GM12875 (cell line): ENCODE measurements around the gene C3orf62.
A peak's percentile ranks its signal among the peaks of the same experiment; 100 is the strongest.

Experiments
- H3K4me3 ChIP-seq: one replicate; pipeline ENCODE4 v1.5.1; 2011; ENCODE audit warnings: low read depth, low read length, control low read depth
- TF ChIP-seq, protein P1 (sequence below): IDR thresholded peaks from 2 replicates; pipeline ENCODE4 v1.5.1; 2011; ENCODE audit warnings: low read depth, mild to moderate bottlenecking, control low read depth, inconsistent platforms, low read length, moderate library complexity, borderline replicate concordance; ENCODE audit not compliant: insufficient read depth

The C3orf62 gene

DNA sequence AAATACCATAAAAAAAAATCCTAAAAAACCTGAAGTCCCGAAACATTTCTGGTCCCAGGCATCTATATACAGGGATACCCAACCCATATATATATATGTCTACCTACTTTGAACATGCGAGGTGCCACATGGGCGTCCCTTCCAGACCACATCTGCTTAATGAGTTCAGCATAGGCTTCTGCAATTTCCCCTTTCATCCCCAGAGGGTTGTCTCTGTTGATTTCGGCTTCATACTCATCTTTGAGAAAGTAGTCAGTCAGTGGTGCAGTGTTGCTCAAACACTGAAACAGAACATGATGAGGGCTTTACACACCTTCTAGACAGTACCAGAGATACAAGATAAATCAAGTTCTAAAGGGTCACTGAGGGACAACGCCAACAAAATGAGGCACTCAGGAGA, 28.6 kb upstream of the C3orf62 start:
- H3K4me3 ChIP-seq, result no peak overlapping the region
- TF ChIP-seq, protein P1, sequence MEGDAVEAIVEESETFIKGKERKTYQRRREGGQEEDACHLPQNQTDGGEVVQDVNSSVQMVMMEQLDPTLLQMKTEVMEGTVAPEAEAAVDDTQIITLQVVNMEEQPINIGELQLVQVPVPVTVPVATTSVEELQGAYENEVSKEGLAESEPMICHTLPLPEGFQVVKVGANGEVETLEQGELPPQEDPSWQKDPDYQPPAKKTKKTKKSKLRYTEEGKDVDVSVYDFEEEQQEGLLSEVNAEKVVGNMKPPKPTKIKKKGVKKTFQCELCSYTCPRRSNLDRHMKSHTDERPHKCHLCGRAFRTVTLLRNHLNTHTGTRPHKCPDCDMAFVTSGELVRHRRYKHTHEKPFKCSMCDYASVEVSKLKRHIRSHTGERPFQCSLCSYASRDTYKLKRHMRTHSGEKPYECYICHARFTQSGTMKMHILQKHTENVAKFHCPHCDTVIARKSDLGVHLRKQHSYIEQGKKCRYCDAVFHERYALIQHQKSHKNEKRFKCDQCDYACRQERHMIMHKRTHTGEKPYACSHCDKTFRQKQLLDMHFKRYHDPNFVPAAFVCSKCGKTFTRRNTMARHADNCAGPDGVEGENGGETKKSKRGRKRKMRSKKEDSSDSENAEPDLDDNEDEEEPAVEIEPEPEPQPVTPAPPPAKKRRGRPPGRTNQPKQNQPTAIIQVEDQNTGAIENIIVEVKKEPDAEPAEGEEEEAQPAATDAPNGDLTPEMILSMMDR, result no peak

DNA sequence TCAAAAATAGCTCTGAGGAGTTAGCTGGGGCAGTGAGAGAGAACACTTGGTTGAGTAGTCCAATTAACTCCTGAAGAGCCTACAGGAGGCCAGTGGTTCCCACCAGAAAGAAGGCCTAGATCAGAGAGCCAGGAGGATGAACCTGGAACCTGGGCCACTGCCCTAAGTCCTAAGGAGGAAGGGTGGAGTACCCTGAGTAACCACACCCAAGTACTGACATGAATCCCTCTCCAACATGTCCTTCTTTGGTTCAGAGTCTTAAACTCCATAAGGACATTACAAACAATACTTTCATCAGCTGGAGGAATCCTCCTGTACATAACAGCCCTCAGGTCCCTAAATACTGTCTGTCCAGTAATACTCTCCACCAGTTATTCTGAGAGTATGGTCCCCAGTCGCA, 25.6 kb upstream of the C3orf62 start:
- H3K4me3 ChIP-seq, result no peak overlapping the region
- TF ChIP-seq, protein P1, result no peak

DNA sequence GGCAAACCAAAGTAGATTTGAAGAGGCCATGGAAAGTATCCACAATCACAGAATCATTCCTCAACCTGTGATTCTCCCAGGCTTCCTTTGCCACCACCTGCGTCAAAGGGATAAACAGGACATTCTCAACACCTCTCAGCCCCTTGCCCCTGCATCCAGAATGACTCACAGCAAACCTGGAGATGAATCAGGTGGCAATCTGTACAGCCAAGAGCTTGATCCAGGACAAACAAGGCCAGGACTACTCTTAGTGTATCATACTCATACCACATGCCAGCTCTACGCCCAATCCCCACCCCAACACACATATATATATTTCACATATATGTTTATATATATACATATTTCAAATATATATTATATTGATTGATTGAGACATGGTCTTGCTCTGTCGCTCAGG, 23.6 kb upstream of the C3orf62 start:
- TF ChIP-seq, protein P1, result no peak
- no peak overlapping the region for H3K4me3 ChIP-seq

DNA sequence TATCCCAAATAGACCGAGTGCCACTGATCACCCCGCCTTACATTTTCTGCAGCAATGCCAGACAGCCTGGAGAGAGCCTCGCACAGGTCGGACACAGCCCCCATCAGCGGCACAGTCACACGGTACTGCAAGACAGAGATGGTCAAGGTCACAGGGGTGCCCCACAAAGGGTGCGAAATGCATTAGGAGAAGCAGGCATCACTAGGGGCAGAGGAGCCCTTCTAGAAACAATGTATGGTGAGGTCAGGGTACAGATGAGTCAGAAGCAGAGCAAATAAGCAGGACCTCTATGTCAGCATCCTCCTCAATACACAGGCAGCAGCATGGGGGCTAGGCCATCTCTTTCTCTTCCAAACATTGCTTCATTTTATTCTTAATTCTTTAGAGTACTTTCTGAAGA, 21.5 kb upstream of the C3orf62 start:
- H3K4me3 ChIP-seq, result no peak overlapping the region
- TF ChIP-seq, protein P1, result no peak

DNA sequence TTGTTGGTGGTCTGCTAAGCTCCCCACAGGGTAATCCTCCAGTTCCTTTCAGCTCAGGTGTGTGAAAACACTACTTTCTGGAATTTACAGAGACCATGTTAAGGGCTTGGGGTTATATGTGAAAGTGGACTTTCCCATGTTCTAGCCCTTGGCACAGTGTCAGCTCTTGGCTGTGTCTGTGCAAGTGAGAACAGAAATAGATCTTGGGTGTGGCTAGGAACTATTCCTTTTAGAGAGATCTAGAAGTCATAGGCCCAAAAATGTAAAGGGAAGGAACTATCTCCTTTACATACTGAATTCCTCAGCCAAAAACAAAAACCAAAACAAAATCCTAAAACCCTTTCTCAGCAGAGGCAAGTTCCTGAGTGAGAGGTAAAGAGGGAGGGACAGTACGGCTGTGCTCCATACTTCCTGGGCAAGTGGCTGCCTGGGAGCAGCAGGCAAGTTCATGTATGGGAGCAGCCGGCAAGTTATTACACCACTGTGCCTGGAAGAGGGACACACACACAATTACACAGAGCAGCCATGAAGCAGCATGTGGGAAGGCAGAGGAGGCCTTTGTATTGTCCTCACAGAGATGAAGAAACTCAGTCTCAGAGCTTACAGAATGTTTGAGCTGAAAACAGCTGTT, 19.9 kb upstream of the C3orf62 start:
- TF ChIP-seq, protein P1, result no peak
- no peak overlapping the region for H3K4me3 ChIP-seq

DNA sequence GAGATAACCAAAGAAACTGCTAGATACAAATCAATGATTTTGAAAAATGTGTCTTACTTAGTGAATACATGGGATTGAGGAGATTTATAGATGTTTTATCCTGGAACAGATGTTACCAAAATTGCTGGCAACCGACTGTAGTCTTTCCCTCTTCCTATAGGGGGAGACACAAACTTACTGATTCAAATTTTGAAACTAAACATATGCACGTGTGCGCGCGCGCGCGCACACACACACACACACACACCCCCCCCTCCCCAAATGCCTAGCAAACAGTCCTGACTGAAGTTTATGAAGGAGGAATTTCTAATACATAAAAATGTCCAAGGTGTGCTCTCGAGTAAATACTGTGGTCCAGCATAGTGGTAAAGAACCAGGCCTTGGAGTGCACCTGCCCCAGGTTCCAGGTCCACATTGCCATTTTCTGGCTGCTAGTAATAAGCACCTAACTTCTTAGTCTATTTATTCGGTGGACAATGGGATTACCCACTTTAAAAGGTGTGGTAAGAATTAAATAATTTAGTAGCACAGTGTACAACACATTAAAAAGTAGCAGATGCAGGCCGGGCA, 18.5 kb upstream of the C3orf62 start:
- no peak overlapping the region for H3K4me3 ChIP-seq
- TF ChIP-seq, protein P1, result peak; percentile 43; the same call in 1 of the 2 replicates

DNA sequence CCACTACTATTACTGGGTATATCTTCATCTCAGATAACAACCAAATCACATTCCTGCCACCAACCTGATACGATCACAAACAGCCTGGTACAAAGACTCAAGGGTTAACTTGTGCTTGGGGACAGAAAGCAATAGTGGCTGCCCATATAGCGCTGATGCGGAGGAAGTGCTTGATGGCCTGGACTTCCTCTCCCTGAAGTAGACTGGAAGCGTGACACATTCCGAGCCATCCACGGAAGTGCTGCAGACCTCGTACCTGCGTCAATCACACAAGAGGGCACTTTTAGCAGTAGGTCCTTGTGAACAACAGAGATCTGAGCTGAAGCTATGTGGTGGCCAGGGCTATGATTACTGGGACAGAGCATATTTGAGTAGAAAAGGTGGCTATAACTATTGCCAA, 17.3 kb upstream of the C3orf62 start:
- TF ChIP-seq, protein P1, result no peak
- no peak overlapping the region for H3K4me3 ChIP-seq
